HG02759 (cell line): ENCODE data around the gene OGFOD3.
"Not testable (repeated sequence)": the region's sequence is repeated elsewhere in the genome, so short reads cannot be mapped to it uniquely, and the experiment has no call there.

Experiments used
- ATAC-seq: cut with Tn5 transposase; IDR thresholded peaks from one replicate; pipeline ENCODE4 v1.9.1; 2021; ENCODE audit warnings: mild to moderate bottlenecking, moderate library complexity; ENCODE audit not compliant: unreplicated experiment

The OGFOD3 gene

GRCh38 chr17:82357394-82357793, 61.0 kb downstream of the OGFOD3 start:
- ATAC-seq = no peak

- ATAC-seq = no peak
Measured at GRCh38 chr17:82356845-82357355, 61.5 kb downstream of the OGFOD3 start.

GRCh38 chr17:82355770-82356427, 62.5 kb downstream of the OGFOD3 start:
- no peak for ATAC-seq

GRCh38 chr17:82354804-82355308, 63.5 kb downstream of the OGFOD3 start:
- no peak for ATAC-seq

GRCh38 chr17:82353484-82353883, 64.9 kb downstream of the OGFOD3 start:
- no peak for ATAC-seq

GRCh38 chr17:82351713-82352488, 66.5 kb downstream of the OGFOD3 start:
- ATAC-seq = no peak

GRCh38 chr17:82351254-82351712, 67.1 kb downstream of the OGFOD3 start:
- ATAC-seq = no peak

GRCh38 chr17:82350182-82351030, 68.0 kb downstream of the OGFOD3 start:
- ATAC-seq = no peak

GRCh38 chr17:82349287-82349701, 69.1 kb downstream of the OGFOD3 start:
- ATAC-seq = no peak

- no peak for ATAC-seq
Measured at GRCh38 chr17:82348866-82349265, 69.5 kb downstream of the OGFOD3 start.

GRCh38 chr17:82348434-82348833, 70.0 kb downstream of the OGFOD3 start:
- no peak for ATAC-seq

- not testable (repeated sequence) for ATAC-seq
Measured at GRCh38 chr17:82347994-82348393, 70.4 kb downstream of the OGFOD3 start.

GRCh38 chr17:82346342-82347300, 71.8 kb downstream of the OGFOD3 start:
- ATAC-seq = no peak

- ATAC-seq = no peak
Measured at GRCh38 chr17:82345151-82345976, 73.0 kb downstream of the OGFOD3 start.

GRCh38 chr17:82344175-82344907, 74.0 kb downstream of the OGFOD3 start:
- ATAC-seq = no peak

GRCh38 chr17:82343560-82343959, 74.8 kb downstream of the OGFOD3 start:
- no peak for ATAC-seq

GRCh38 chr17:82342361-82343079, 75.9 kb downstream of the OGFOD3 start:
- ATAC-seq = no peak
